Thoracic aorta (tissue), 2 donors: ENCODE measurements around the gene BSND. TPM values are rescaled to one million over a fixed set of nuclear protein-coding genes. Genes with fewer than 3 reads are reported as not detected.

Experiments used
- ATAC-seq: fragments of 150-250 bp; one replicate; pipeline ENCODE4 v1.8.0; 2017; ENCODE audit warnings: low read depth; ENCODE audit not compliant: insufficient number of reproducible peaks, low FRiP score
- DNase-seq: peaks from one replicate; pipeline ENCODE4 v3.0.0-alpha.2; 2020; ENCODE audit warnings: low spot score
- H3K27ac ChIP-seq, 2 donors: fragments of 200-600 bp; sonication (generic); 1 replicate in 1 of 2; 2 replicates in 1 of 2; pipeline ENCODE4 v1.5.1; 2016; ENCODE audit warnings: mild to moderate bottlenecking in 2 of 2, moderate library complexity in 2 of 2
- H3K27me3 ChIP-seq: fragments of 200-600 bp; sonication (generic); replicated peaks from 2 replicates; pipeline ENCODE4 v1.6.0; 2016; ENCODE audit warnings: mild to moderate bottlenecking; ENCODE audit not compliant: insufficient read depth
- H3K36me3 ChIP-seq: fragments of 200-600 bp; sonication (generic); one replicate; pipeline ENCODE4 v1.5.1; 2016
- H3K4me1 ChIP-seq, 2 donors: fragments of 200-600 bp; sonication (generic); 1 replicate in 1 of 2; 2 replicates in 1 of 2; pipeline versions ENCODE4 v1.5.1 to v1.6.0; 2016; ENCODE audit warnings: low read depth in 2 of 2, mild to moderate bottlenecking in 1 of 2; ENCODE audit not compliant: control insufficient read depth in 1 of 2
- H3K4me3 ChIP-seq: fragments of 200-600 bp; sonication (generic); 2 replicates; pipeline ENCODE4 v1.5.1; 2016; ENCODE audit warnings: mild to moderate bottlenecking
- H3K9me3 ChIP-seq: fragments of 200-600 bp; sonication (generic); 2 replicates; pipeline ENCODE4 v1.5.1; 2016
- total RNA-seq, 2 donors: library from RNA; depleted of rRNA; stranded (reverse); fragments of >200 nt; gene quantifications; one replicate each; pipeline versions ENCODE4 v1.1.0 to v1.2.3, GENCODE V29; 2016
- TF ChIP-seq, protein P1 (sequence below): fragments of 200-600 bp; sonication (generic); IDR thresholded peaks from one replicate; pipeline ENCODE4 v1.5.1; 2019; ENCODE audit warnings: antibody characterized with exemption

The BSND gene
- total RNA-seq = not detected

DNA sequence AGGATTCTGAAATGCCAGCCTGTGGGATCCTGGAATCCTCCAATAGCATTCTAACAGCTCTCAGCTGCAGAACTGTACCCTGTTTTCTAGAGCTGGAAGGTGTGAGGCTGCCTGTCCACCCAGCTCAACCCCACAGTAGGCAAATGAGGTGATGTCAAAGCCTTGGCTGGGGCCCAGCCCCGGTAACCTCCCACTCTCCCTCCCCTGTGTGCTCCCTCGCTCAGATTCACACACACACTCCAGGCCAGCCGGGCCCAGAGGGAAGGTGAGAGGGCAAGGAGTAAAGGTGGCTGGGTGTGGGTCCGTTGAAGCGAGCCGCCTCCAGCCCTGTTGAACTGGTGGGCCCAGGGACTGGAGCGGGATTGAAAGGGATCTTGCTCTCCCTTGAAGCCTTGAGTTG, at the start of gene BSND:
Gene BSND (plus strand): TSS at position 257 of the 400 bp plus-strand sequence. CDS start 254 bp downstream, outside the sequence.
- H3K27me3 ChIP-seq = no peaks in the 10 kb centered on the region
- TF ChIP-seq, protein P1, sequence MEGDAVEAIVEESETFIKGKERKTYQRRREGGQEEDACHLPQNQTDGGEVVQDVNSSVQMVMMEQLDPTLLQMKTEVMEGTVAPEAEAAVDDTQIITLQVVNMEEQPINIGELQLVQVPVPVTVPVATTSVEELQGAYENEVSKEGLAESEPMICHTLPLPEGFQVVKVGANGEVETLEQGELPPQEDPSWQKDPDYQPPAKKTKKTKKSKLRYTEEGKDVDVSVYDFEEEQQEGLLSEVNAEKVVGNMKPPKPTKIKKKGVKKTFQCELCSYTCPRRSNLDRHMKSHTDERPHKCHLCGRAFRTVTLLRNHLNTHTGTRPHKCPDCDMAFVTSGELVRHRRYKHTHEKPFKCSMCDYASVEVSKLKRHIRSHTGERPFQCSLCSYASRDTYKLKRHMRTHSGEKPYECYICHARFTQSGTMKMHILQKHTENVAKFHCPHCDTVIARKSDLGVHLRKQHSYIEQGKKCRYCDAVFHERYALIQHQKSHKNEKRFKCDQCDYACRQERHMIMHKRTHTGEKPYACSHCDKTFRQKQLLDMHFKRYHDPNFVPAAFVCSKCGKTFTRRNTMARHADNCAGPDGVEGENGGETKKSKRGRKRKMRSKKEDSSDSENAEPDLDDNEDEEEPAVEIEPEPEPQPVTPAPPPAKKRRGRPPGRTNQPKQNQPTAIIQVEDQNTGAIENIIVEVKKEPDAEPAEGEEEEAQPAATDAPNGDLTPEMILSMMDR = no peak

DNA sequence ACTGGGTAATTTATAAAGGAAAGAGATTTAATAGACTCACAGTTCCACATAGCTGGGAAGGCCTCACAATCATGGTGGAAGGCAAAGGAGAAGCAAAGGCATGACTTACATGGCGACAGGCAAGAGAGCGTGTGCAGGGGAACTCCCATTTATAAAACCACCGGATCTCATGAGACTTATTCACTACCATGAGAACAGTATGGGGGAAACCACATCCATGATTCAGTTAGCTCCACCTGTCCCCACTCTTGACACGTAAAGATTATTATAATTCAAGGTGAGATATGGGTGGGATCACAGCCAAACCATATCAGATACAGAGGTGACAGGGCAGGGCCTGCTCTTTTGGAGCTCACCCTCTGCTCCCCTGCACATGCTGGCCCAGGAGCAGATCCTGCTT, 49.7 kb upstream of the BSND start:
- TF ChIP-seq, protein P1 = no peak
- peaks cover 9 to 18% of the 10 kb centered on the region in 2 donors for H3K4me1 ChIP-seq
- no peak overlapping the region for H3K4me3 ChIP-seq
- ATAC-seq (no peak), DNase-seq (no peak)
- no peak overlapping the region for H3K27ac ChIP-seq
- H3K9me3 ChIP-seq = no peaks in the 10 kb centered on the region
- H3K27me3 ChIP-seq = no peaks in the 10 kb centered on the region
- H3K36me3 ChIP-seq = no peaks in the 10 kb centered on the region

More for the DNA sequence above, at the start of gene BSND:
- no peaks in the 10 kb centered on the region for H3K9me3 ChIP-seq
- no peaks in the 10 kb centered on the region for H3K36me3 ChIP-seq
- H3K27ac ChIP-seq = no peak within 1 kb of the TSS
- no peak within 1 kb of the TSS for H3K4me3 ChIP-seq
- H3K4me1 ChIP-seq = peaks cover 2 to 9% of the 10 kb centered on the region in 2 donors
- no peak for ATAC-seq
- DNase-seq = no peak

DNA sequence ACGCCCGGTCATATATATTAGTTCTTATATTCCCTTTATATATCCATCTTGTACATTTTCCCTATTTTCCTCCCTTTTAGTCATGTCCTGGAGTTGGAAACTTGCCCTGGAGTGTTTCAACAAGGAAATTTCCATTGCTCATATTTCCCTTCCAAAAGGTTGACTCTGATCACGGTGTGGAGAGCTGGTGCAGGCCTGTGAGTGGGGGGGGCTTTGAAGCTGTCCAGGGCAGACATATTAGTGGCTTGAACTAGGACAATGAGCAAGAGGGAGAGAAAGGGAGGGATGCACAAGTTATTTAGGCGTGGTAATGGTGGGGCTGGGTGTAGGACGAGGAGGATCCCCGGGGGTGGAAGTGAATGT, 48.7 kb upstream of the BSND start:
- H3K4me1 ChIP-seq = peaks cover 9 to 23% of the 10 kb centered on the region in 2 donors
- no peak for DNase-seq
- H3K4me3 ChIP-seq = peak overlapping the region; percentile 53
- H3K9me3 ChIP-seq = no peaks in the 10 kb centered on the region
- H3K27ac ChIP-seq = peak overlapping the region; percentile 44 to 50
- H3K27me3 ChIP-seq = no peaks in the 10 kb centered on the region
- no peak for ATAC-seq
- TF ChIP-seq, protein P1 = no peak
- H3K36me3 ChIP-seq = no peaks in the 10 kb centered on the region

DNA sequence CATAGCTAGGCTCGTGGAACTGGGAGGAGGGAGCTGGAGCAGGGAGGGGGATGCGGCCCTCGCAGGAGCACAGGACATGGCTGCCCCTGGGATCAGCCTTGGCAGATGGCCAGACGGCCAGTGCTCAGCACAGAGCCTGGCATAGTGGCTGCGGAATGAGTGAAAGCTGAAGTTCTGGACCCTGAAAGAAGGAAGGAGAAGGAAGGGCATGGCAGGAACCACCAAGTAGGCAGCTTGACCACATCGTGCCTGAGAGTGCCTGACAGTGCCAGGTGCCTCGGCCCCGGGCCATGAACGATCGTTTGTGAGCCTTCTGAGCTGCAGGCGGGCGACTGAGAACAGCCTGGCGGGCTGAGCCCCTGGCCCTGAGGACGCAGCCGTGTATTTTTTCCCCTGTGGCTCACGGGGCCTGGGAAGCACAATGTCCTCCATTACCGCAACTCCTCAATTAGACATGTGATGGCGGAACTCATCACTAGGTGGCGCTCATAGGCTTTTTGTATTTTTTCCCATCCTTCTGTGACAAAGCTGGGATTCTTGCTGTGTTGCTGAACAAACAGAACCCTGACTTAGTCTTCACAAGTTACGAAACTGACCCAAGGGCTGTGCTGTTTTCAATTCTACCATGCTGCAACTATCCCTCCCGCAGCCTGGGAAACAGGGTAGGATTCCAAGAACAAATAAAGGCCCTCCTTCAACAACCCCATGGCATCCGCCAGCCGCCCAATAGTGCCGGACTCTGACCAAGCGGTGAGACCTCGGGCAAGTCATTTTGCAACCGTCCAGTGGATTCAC, 48.2 kb upstream of the BSND start:
- Histone ChIP-seq H3K36me3 (no peaks in the 10 kb centered on the region), H3K9me3 (no peaks in the 10 kb centered on the region), H3K4me1 (peaks cover 11 to 28% of the 10 kb centered on the region in 2 donors), H3K27me3 (no peaks in the 10 kb centered on the region), H3K4me3 (peak overlapping the region; percentile 53), H3K27ac (peak overlapping the region; percentile 44 to 50)
- ATAC-seq = peak; percentile 82
- TF ChIP-seq, protein P1 = peak; percentile 79
- DNase-seq = peak; percentile 29

DNA sequence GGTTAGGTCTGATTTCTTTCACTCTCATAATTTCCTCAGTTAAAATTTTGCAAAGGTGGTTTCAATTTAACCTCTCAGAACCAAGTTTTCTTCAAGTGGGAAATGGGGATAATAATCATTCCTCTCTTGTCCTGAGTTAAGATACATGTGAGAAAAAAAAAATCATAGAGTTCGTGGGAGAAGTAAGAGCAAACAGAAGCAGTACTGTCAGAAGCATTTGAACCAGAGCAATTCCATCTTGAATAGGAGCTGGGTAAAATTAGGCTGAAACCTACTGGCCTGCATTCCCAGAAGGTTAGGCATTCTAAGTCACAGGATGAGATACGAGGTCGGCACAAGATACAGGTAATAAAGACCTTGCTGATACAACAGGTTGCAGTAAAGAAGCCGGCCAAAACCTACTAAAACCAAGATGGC, 46.9 kb upstream of the BSND start:
- Histone ChIP-seq H3K27me3 (no peaks in the 10 kb centered on the region), H3K4me1 (peaks cover 15 to 38% of the 10 kb centered on the region in 2 donors), H3K9me3 (no peaks in the 10 kb centered on the region), H3K36me3 (no peaks in the 10 kb centered on the region), H3K4me3 (no peak overlapping the region), H3K27ac (no peak overlapping the region)
- TF ChIP-seq, protein P1 = no peak
- ATAC-seq (no peak), DNase-seq (no peak)
